GM21529 (cell line): ENCODE data around the gene C2CD4C.
"Not testable (repeated sequence)": the region's sequence is repeated elsewhere in the genome, so short reads cannot be mapped to it uniquely, and the experiment has no call there.

Experiments
- ATAC-seq: cut with Tn5 transposase; IDR thresholded peaks from one replicate; pipeline ENCODE4 v1.9.1; 2021; ENCODE audit not compliant: unreplicated experiment

Gene C2CD4C

DNA sequence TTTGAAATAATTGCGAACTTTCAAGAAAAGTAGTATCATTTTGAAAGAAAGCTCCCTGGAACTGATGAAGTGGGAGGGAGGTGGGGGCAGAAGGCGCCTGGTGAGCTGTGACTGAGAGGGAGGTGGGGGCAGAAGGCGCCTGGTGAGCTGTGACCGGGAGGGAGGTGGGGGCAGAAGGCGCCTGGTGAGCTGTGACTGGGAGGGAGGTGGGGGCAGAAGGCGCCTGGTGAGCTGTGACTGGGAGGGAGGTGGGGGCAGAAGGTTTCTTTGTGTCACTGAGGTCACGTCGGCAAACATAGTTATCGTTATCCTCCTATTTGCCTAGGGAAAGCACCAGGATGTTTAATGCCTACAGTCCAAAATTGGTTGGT is 24.2 kb downstream of the C2CD4C start:
- no peak for ATAC-seq

DNA sequence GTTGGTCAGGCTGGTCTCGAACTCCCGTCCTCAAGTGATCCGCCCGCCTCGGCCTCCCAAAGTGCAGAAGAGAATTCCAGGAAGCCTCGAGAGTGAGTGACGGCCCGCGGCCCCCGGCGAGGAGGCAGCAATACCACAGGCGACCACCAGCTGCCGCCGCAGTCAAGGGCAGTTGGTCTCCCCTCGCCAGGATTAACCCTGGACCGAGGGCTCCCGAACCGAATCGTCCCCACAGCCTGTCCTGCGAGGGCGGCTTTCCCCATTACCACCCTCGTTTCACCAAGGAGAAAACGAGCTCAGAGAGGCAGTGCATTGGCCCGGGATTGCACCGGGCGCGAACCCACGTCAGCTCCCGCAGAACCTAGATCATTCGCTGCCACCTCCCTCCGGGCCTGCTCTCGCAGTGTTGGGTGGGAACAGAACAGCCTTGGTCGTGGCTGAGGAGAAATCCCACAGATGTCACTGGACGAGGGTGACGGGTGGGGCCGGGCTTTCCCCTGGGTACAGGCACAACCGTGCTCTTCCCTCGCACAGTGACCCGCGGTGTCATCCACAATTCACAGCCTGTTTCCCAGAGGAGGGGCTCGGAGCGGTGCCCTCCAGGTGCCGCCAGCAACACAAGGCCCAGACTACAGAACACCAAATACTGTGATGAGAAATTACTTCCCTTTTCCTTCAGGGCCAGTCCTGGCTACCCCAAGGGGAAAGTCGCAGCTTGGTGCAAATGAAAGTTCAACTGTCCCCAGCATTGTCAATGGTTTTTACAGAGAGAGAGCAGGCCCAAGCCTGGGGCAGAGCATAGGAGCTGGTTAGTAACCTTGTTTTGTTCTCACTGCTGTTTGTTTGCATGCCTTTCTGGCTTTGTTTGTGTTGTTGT is 24.8 kb downstream of the C2CD4C start:
- ATAC-seq: no peak

DNA sequence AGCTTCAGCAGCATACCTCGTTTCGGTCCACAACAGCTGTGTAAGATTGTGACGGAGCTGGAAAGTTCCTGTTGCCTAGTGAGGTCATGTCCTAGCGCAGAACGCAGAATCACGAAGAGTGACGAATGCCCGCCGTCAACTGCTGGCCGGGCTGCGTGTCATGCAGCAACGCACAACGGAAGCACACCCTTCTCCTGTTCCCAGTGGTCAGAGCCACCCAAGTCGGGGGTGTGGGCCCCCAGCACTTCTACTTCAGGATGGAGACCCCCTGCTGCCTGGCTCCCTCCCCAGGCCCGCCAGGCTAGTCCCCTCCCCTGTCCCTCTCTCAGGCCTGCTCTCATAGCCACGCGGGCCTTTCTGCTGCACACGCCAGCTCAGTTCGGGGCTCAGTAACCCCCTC is 25.9 kb downstream of the C2CD4C start:
- no peak for ATAC-seq

DNA sequence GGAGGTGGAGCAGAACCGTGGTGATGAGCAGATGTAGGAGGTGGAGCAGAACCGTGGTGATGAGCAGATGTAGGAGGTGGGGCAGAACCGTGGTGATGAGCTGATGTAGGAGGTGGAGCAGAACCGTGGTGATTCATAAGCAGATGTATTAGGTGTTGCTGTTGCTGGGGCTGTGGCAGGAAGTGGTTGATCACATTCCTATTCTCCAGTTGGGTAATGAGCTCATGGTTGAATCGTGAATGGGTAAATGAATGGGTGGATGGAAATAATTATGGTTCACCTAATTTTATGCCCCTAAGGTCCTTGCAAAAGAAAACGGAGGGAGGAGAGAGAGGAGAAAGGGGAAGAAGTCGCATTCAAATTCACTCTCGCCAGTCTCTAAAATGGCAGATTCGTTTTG is 26.4 kb downstream of the C2CD4C start:
- ATAC-seq: peak; percentile 52

DNA sequence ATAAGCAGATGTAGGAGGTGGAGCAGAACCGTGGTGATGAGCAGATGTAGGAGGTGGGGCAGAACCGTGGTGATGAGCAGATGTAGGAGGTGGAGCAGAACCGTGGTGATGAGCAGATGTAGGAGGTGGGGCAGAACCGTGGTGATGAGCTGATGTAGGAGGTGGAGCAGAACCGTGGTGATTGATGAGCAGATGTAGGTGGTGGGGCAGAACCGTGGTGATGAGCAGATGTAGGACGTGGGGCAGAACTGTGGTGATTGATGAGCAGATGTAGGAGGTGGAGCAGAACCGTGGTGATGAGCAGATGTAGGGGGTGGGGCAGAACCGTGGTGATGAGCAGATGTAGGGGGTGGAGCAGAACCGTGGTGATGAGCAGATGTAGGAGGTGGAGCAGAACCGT is 27.0 kb downstream of the C2CD4C start:
- not testable (repeated sequence) for ATAC-seq

DNA sequence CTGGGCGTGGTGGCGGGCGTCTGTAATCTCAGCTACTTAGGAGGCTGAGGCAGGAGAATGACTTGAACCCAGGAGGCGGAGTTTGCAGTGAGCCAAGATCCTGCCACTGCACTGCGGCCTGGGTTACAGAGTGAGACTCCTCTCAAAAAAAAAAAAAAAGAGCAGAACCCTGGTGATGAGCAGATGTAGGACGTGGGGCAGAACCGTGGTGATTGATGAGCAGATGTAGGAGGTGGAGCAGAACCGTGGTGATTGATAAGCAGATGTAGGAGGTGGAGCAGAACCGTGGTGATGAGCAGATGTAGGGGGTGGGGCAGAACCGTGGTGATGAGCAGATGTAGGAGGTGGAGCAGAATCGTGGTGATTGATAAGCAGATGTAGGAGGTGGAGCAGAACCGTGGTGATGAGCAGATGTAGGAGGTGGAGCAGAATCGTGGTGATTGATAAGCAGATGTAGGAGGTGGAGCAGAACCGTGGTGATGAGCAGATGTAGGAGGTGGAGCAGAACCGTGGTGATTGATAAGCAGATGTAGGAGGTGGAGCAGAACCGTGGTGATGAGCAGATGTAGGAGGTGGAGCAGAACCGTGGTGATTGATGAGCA is 28.2 kb downstream of the C2CD4C start:
- ATAC-seq: not testable (repeated sequence)

DNA sequence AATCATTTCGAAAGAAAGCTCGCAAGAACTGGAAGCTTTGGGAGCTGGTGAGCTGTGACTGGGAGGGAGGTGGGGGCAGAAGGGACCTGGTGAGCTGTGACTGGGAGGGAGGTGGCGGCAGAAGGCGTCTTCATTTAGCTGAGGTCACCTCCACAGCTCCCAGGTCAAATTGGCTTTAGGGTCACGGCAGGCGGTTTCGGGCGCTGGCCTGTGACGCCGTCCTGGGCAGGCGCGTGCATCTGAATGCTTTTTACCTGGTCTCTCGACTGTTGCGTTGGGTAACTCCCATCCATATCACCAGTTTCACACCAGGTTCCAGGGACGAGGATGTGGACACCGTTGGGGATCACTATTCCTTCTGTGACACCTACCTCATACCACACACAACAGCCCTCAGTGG is 29.2 kb downstream of the C2CD4C start:
- ATAC-seq: no peak

DNA sequence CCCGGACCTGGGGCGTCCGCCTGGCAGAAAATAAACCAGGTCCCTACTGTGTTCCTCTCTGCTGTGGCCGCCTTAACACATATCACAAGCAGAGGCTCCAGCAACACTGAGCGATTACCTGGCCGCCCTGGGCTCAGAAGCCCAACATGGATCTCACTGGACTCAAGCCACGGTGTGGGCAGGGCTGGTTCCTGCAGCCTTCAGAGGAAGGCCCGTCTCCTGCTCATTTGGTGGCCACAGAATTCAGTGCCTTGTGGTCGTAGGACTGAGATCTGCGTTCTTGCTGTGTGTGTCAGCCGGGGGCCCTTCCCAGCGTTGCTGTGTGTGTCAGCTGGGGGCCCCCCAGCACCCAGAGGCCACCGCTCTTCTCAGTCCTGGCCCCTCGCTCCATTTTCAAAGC is 30.2 kb downstream of the C2CD4C start:
- no peak for ATAC-seq

DNA sequence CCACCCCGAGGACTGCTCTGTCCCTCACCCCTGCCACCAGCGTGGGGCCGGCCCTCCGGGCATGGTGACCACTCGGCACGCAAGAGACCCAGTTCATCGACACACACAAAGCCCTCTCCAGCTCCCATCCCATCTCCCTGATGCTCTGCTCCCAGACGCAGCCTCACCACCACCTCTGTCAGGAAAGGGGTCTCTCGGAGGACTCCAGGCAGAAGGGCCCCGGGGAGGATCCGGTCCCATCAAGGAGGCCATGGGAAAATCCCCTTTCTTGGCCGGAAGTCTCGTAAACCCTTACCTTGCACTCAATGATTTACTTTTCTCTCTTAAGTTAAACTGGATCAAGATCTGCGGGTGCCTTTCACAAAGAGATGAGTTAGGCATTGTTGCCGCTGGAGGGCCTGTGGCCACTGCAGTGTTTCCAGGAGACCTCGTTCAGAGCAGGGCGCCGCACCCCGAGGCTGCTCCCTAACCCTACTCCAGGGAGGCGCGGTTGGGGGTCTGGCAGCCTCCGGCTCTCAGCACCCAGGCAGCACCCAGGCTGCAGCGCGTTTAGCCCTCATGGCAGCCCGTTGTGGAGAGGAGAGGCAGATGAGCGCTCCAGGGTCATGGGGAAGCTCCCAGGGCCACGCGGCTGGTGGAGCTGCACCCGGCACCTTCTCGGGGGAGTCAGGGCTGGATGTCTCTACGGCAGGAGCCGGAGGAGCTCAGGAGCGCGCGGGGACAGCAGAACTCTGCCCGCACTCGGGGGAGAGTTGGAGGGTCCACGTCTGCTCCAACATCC is 31.0 kb downstream of the C2CD4C start:
- ATAC-seq: no peak

DNA sequence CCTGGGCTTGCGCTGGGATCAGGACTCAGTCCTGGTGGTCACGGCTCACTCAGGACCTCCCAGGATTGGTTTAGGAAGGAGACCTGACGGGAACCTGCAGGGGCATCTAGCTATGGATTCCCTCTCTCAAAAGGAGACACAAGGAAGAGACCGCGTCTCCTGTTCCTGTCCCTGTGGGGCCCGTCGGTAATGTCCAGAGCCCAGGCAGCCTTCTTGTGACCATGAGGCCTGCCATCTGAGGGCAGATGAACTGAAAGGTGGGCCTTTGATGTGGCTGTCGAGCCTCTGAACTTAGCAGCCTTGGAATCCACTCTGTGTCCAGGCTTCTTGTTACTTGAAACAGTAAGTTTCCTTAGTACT is 32.9 kb downstream of the C2CD4C start:
- no peak for ATAC-seq

DNA sequence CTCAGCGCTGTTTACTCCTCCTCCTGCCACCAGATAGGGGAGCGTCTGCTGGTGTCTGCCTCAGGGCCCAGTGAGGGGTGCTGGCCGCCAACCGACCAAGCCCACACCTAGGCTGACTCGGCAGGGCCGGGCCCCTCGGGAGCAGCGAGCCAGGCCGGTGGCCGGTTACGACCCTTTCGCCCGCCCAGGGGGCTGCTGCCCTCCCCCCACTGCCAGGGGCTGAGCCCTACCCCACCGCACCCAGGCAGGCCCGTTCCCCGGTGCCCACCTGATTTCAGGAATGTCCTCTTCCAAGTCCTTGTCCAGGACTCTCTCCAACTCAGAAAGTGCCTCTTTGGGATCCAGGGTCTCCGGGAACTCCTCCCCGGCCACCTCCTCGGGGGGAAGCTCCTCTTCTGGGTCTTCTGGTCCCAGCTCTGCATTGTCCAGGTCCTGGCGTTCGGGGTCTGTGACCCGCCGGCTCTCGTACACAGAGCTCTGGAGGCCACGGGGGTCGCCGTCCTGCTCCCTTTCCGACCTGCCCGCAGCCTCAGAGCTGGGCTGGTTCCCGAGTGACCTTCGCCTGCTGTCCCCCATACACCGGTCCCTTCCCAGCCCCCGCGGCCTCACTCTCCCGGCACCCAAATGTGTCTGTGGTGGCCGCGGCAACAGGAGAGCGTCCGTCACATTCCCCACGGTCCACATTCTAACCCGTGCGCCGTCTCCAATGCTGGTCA is 33.4 kb downstream of the C2CD4C start:
- no peak for ATAC-seq

DNA sequence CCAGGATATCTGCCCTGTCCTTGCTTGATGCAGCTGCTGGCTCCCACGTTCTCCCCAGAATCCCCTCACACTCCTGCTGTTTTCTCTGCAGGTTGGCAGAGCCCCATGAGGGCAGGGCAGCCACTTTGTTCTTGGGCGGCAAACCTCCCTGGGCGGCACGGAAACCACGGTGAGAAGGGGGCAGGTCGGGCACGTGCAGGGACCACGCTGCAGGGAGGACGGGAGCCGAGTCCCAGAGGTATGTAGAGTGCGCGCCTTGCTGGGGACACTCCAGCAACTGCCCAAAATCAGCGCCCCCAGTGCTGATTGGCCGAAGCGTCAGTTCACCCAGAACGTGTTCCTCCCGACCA is 34.1 kb downstream of the C2CD4C start:
- no peak for ATAC-seq

DNA sequence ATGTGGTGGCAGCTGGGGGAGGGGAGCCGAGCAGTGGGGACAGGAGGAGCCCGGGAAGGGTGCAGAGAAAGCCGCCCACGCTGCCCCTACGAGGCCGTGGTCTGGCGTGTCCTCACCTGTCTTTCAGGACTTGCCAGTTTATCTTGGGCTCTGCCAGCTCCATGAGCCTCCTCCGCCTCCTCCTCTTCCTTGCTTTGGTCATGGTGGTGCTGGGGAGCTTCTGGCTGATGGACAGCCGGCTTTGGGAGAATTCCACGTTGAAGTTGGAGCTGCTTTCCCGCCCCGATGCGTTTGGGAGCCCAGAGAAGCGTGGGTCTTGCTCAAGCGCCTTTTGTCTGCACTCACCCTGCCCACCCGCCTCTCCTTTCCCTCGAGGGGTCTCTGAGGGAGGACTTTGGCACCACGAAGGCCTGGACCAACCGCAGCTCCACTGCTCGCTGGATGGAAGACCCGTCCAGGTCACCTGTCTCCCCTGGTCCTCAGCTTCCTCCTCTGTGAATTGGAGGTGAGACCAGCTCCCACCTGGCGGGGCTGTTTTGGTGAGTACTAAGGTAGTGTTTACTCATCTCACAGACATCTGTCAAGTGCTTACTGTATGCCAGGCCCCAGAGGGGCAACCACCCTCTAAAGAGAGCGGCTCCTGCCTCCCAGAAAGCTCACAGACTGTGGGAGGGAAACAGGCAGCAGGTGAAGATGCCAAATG is 34.6 kb downstream of the C2CD4C start:
- ATAC-seq: no peak

DNA sequence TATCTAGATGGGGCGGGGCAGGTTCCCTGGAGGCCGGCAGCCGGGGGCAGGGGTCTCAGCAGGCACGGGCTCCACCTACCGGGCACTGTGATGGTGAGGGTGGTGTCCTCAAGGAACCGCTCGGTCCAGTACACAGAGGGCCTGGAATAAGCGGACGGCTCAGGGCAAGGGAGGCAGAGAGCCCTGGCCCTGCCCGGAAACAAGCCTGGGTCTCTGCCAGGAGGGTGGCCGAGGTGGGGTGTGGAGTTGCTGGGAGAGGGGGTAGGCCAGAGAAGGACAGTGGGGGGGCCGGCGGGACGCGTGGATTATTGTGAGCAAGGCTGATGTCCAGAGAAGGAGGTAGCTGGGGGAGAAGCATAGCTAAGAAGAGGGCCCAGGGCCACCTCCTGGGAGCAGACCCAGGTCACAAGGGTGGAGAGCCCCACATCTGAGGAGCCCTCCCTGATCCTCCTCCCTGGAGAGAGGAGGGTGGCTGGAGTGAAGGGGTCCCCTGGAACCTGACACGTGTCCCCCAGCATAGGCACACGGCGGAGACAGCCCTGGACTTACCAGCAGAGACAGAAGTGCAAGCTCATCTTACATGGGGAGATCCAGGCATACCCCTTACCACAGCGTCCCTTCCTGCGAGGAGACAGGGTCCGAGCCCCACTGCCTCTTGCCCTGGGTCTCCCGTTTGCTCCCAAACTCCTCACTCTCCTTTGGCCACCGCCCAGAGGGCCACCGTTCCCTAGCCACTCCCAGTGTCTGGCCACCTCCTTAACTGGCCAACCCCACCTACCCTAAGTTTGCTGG is 35.4 kb downstream of the C2CD4C start:
- no peak for ATAC-seq

DNA sequence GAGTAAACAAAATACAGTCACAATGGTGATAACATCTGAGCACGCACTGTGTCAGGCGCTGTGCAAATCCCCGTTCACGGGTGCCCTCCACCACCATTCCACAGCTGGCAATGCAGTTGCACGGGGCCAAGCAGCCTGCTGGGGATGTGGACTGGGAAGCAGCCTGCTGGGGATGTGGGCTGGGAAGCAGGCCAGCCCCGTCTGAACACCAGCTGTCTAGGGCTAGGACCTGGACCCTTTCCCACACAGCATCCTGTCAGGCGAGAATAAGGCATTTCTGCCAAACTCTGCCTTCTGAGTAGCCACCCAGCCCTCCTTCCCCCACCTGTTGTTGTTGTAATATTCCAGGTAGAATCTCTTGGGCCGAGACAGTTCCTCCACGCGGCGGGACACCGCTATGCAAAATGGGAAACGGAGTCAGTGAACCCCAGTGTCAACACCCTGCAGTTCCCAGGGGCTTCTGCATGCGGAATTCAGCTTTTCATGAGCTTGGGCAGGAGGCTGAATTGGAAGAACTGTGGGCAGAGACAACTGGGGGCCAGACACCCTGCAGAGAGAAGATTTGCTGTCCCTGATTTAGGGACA is 36.5 kb downstream of the C2CD4C start:
- no peak for ATAC-seq

DNA sequence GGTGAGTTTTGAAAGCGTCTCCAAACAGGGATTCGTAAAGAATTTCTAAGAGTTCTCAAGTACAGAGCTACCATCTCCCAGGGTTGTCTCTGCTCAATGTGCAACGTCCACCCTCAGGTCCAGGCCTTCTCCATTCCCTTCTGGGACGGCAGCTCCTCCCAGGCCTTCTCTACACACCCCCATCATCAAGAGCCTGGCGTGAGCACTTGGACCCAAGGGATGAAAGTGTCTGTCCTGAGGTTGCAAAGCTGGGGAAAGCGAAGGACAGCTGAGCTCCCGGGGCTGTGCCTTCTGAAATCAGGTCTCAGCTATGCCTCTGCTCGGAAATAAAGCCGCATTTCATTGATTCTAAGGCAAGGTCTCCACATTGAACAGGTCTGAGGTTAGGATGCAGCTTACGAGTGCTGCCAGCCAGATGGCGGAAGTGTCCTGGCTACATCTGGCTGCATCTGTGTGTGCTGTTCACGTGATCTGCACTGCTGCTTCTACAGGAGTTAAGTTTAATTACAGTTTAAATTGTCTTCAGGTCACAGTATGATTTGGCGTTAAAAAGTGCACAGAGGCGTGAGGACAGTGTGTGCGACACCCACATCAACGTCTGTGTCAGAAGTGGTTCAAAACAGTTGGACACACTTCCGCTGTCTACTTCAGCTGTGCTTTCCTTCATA is 37.3 kb downstream of the C2CD4C start:
- ATAC-seq: no peak

DNA sequence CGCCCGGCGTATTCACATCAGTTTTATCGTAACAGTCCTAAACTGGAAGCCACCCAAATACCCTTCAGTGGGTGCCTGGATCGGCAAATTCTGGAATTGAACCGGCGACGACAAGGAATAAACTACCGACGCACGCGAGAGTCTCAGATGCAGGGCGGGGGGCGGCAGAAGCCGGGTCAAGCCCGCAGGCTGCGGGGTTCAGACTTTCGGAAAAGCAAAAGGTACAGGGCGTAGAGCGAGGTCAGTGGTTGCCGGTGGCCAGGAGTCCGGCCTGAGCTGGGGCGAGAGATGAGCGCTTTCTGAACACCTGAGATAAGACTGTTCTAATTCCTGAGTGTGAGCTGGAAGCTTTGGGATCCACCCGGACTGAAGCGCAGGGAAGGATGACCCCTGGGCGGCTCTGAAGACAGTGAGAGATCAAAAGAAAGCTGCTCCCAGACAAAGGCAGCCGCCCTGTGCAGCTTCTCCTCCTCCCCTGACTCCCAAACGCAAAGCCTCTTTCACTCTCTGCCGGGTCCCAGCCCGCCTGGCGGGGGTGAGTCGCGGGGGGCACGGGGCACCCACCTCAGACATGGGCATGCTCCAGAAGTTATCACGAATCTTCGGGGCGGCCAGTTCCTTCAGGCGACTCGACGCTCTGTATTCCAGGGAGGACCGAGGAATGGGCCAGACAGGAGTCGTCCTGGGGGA is 38.2 kb downstream of the C2CD4C start:
- no peak for ATAC-seq

DNA sequence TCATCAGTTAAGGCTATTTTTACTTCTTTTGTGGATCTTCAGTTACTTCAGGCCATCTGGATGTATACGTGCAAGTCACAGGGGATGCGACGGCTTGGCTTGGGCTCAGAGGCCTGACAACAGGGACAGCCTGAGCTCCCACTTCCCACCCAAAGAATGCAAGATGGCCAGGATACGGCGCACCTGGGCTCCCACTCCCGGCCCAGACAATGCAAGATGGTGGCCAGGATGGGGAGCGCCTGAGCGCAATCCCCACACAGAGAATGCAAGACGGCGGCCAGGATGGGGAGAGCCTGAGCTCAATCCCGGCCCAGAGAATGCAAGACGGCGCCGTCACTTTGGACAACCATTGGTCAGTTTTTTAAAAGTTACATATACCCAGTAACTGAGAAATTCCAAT is 39.1 kb downstream of the C2CD4C start:
- ATAC-seq: no peak

DNA sequence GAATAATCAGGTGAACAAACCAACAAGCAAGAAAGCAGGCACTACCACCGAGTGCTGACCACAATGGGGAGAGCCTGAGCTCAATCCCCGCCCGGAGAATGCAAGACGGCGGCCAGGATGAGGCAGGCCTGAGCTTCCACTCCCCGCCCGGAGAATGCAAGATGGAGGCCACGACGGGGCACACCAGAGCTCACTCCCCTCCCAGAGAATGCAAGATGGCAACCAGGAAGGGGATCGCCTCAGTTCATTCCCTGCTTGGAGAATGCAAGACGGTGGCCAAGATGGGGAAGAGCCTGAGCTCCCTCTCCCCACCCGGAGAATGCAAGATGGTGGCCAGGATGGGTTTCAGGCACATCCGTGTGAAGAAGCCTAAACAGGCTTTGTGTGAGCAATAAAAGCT is 39.7 kb downstream of the C2CD4C start:
- no peak for ATAC-seq
